GM12875 (cell line): ENCODE data around the gene DUSP7.

Experiments
- H3K4me3 ChIP-seq: one replicate; pipeline ENCODE4 v1.5.1; 2011; ENCODE audit warnings: low read depth, low read length, control low read depth
- CTCF ChIP-seq: IDR thresholded peaks from 2 replicates; pipeline ENCODE4 v1.5.1; 2011; ENCODE audit warnings: low read depth, mild to moderate bottlenecking, control low read depth, inconsistent platforms, low read length, moderate library complexity, borderline replicate concordance; ENCODE audit not compliant: insufficient read depth

Gene DUSP7

GRCh38 chr3:52025453-52025852 lies 30.9 kb downstream of the DUSP7 start:
- H3K4me3 ChIP-seq: no peak overlapping the region
- TF ChIP-seq CTCF: no peak

- no peak overlapping the region for H3K4me3 ChIP-seq
- no peak for TF ChIP-seq CTCF
Measured at GRCh38 chr3:52024765-52025452, 31.5 kb downstream of the DUSP7 start.

GRCh38 chr3:52023860-52024764 lies 32.3 kb downstream of the DUSP7 start:
- no peak for TF ChIP-seq CTCF
- H3K4me3 ChIP-seq: no peak overlapping the region

GRCh38 chr3:52023101-52023770 lies 33.1 kb downstream of the DUSP7 start:
- no peak overlapping the region for H3K4me3 ChIP-seq
- TF ChIP-seq CTCF: no peak

- TF ChIP-seq CTCF: no peak
- no peak overlapping the region for H3K4me3 ChIP-seq
Measured at GRCh38 chr3:52022323-52023100, 33.9 kb downstream of the DUSP7 start.

GRCh38 chr3:52021489-52022268 lies 34.7 kb downstream of the DUSP7 start:
- no peak for TF ChIP-seq CTCF
- no peak overlapping the region for H3K4me3 ChIP-seq
